Epidermal melanocyte (primary cell): ENCODE measurements around the gene KLHL1.
"Not testable (repeated sequence)": the region's sequence is repeated elsewhere in the genome, so short reads cannot be mapped to it uniquely, and the experiment has no call there.

Experiments
- DNase-seq: peaks from one replicate; pipeline ENCODE4 v3.0.0; 2011; ENCODE audit warnings: low spot score; ENCODE audit not compliant: insufficient read length

KLHL1 gene

GRCh38 chr13:70108356-70109105 lies at the start of gene KLHL1:
KLHL1 (minus strand) TSS chr13:70108452; CDS start chr13:70107699, 753 bp downstream.
- no peak for DNase-seq

- DNase-seq = not testable (repeated sequence)
These were observed 34.4 kb upstream of the KLHL1 start for GRCh38 chr13:70142658-70143057.

GRCh38 chr13:70128098-70128497 lies 19.8 kb upstream of the KLHL1 start:
- DNase-seq = no peak

GRCh38 chr13:70125693-70126092 lies 17.4 kb upstream of the KLHL1 start:
- DNase-seq = no peak

- DNase-seq = no peak
These were observed 9.2 kb upstream of the KLHL1 start for GRCh38 chr13:70117338-70117905.

- no peak for DNase-seq
These were observed 562 bp downstream of the KLHL1 start, which contains the start of gene ATXN8OS for GRCh38 chr13:70107498-70108281. ATXN8OS (plus strand) TSS chr13:70107826.

GRCh38 chr13:70107125-70107497 lies 1.1 kb downstream of the KLHL1 start:
- no peak for DNase-seq

GRCh38 chr13:70104481-70104880 lies 3.8 kb downstream of the KLHL1 start:
- no peak for DNase-seq

GRCh38 chr13:70098669-70099068 lies 9.6 kb downstream of the KLHL1 start:
- no peak for DNase-seq

- DNase-seq = no peak
These were observed 18.1 kb downstream of the KLHL1 start for GRCh38 chr13:70090036-70090723.

GRCh38 chr13:70088926-70089325 lies 19.3 kb downstream of the KLHL1 start:
- no peak for DNase-seq

GRCh38 chr13:70087247-70087646 lies 21.0 kb downstream of the KLHL1 start:
- DNase-seq = no peak

- no peak for DNase-seq
These were observed 28.2 kb downstream of the KLHL1 start for GRCh38 chr13:70080012-70080411.

GRCh38 chr13:70054572-70054971 lies 53.7 kb downstream of the KLHL1 start:
- no peak for DNase-seq

- DNase-seq = no peak
These were observed 56.7 kb downstream of the KLHL1 start for GRCh38 chr13:70051531-70051930.

GRCh38 chr13:70043685-70044084 lies 64.6 kb downstream of the KLHL1 start:
- no peak for DNase-seq

- DNase-seq = no peak
These were observed 66.1 kb downstream of the KLHL1 start for GRCh38 chr13:70042193-70042592.

- no peak for DNase-seq
These were observed 74.0 kb downstream of the KLHL1 start for GRCh38 chr13:70034286-70034685.

GRCh38 chr13:70027551-70027950 lies 80.7 kb downstream of the KLHL1 start:
- peak; percentile 30 for DNase-seq

GRCh38 chr13:70023516-70023915 lies 84.7 kb downstream of the KLHL1 start:
- DNase-seq = peak; percentile 23

- no peak for DNase-seq
These were observed 85.6 kb downstream of the KLHL1 start for GRCh38 chr13:70022646-70023045.

- DNase-seq = no peak
These were observed 92.1 kb downstream of the KLHL1 start for GRCh38 chr13:70016116-70016515.
